Caco-2 (cell line): ENCODE data around the gene SEC61A2. TPM values are rescaled to one million over a fixed set of nuclear protein-coding genes. Genes with fewer than 3 reads are reported as not detected.

ENCODE experiments used
- BruUV-seq: library from RNA; stranded (reverse); fragments of 400-500 nt; replicated peaks from 2 replicates; lab custom pipeline; 2021; lab: Mats Ljungman, UMichigan
- CTCF ChIA-PET: fragments of 300-600 bp; sonication (Branson Sonifier 250); formaldehyde crosslinking; loops from one replicate; lab custom pipeline; 2022; ENCODE audit warnings: antibody characterized with exemption; lab: Charles Lee
- POLR2A ChIA-PET: fragments of 300-600 bp; sonication (Branson Sonifier 250); formaldehyde crosslinking; loops from one replicate; lab custom pipeline; 2022; ENCODE audit warnings: antibody characterized with exemption; lab: Charles Lee
- DNase-seq, 2 experiments: peaks; one replicate each; pipeline versions ENCODE4 v3.0.0 to v3.0.0-alpha.2; 2020 to 2022
- H3K27me3 ChIP-seq: replicated peaks from 2 replicates; pipeline ENCODE4 v1.6.0; 2011; ENCODE audit warnings: low read length; ENCODE audit not compliant: control insufficient read depth, insufficient read depth
- H3K36me3 ChIP-seq: 2 replicates; pipeline ENCODE4 v1.5.1; 2011; ENCODE audit warnings: low read length; ENCODE audit not compliant: control insufficient read depth, insufficient read depth
- H3K4me1 ChIP-seq: fragments of 250-450 bp; sonication (Bioruptor Pico); 2 replicates; pipeline ENCODE4 v1.5.1; 2020; ENCODE audit warnings: mild to moderate bottlenecking
- H3K4me3 ChIP-seq: 2 replicates; pipeline ENCODE4 v1.5.1; 2011; ENCODE audit warnings: low read depth, mild to moderate bottlenecking, control low read depth, low read length
- H3K9me3 ChIP-seq: fragments of 250-450 bp; sonication (Bioruptor Pico); 2 replicates; pipeline ENCODE4 v1.5.1; 2020; ENCODE audit warnings: mild to moderate bottlenecking, moderate library complexity
- H3K27ac Mint-ChIP-seq: one replicate; pipeline ENCODE4 v1.8.0; 2022; ENCODE audit warnings: mixed read lengths; ENCODE audit not compliant: unreplicated experiment
- H3K27me3 Mint-ChIP-seq: one replicate; pipeline ENCODE4 v1.8.0; 2022; ENCODE audit warnings: mixed read lengths; ENCODE audit not compliant: insufficient read depth, unreplicated experiment
- H3K36me3 Mint-ChIP-seq: one replicate; pipeline ENCODE4 v1.8.0; 2022; ENCODE audit warnings: mild to moderate bottlenecking, mixed read lengths; ENCODE audit not compliant: insufficient read depth, unreplicated experiment
- H3K4me1 Mint-ChIP-seq: one replicate; pipeline ENCODE4 v1.8.0; 2022; ENCODE audit warnings: low read depth, mixed read lengths; ENCODE audit not compliant: unreplicated experiment
- H3K4me3 Mint-ChIP-seq: one replicate; pipeline ENCODE4 v1.8.0; 2022; ENCODE audit warnings: mild to moderate bottlenecking, moderate library complexity, mixed read lengths; ENCODE audit not compliant: unreplicated experiment
- H3K9me3 Mint-ChIP-seq: one replicate; pipeline ENCODE4 v1.8.0; 2022; ENCODE audit warnings: mixed read lengths; ENCODE audit not compliant: unreplicated experiment
- intact Hi-C: fragments of 100-400 bp; cut with micrococcal nuclease; formaldehyde crosslinking; loops from one replicate; pipeline ENCODE4 v1.10.0; 2022; ENCODE audit not compliant: unreplicated experiment
- total RNA-seq: library from RNA; stranded (reverse); gene quantifications from 2 replicates; pipeline ENCODE4 v1.2.3, GENCODE V29; 2022
- TF ChIP-seq, protein P1 (sequence below), 2 experiments: fragments of 200-600 bp in 1 of 2; IDR thresholded peaks; 1 replicate in 1 of 2; 2 replicates in 1 of 2; pipeline versions ENCODE4 v1.5.1 to v1.8.0; 2011 to 2022; ENCODE audit warnings: antibody characterized with exemption in 1 of 2, control low read depth in 1 of 2, inconsistent platforms in 1 of 2, low read depth in 1 of 2, low read length in 1 of 2, mild to moderate bottlenecking in 1 of 2, moderate library complexity in 1 of 2; ENCODE audit not compliant: insufficient read depth in 1 of 2, severe bottlenecking in 1 of 2, unreplicated experiment in 1 of 2

SEC61A2 gene
- total RNA-seq, 1 experiment from 2014 or later: 34.1 TPM

DNA sequence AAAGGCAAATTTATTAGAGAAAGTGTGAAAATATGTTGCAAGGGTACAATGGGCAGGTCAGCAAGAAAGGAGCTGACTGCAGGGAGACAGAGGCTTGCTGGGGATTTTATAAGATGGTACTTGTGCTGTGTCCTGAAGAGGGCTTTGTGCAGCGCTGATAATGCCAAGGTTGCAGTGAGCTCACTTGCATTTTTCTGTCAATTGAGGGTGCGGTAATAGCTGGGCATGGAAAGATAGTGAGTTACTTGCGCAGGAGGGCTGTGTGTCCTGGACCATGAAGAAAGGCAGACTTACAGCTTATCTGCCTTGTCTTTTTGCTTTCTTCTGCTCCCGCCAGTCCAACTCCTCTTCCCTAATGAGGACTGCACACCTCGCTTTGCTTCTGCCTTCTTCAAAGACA is 79.0 kb downstream of the SEC61A2 start:
- CTCF ChIA-PET: no interaction called here
- POLR2A ChIA-PET: interaction anchor here (0.5 kb wide), 1 partner anchor 19 kb away, joined by 3 read pairs; no protein-coding TSS in a partner anchor
- H3K36me3 ChIP-seq: no peaks in the 10 kb centered on the region; the same call in 1 of the 2 replicates

DNA sequence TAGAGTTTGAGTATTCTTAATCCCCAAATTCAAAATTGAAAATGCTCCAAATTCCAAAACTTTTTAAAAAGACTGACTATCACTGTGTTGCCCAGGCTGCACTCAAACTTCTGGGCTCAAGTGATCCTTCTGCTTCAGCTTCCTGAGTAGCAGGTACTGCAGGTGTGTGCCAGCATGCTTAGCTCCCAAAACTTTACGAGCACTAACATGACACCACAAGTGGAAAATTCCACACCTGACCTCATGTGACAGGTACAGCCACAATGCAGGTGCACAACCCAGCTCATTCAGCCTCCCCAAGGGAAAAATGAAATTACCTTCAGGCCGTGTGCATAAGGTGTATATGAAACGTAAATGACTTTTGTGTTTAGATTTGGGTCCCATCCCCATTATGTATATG is 83.0 kb downstream of the SEC61A2 start:
- Histone ChIP-seq H3K4me1 (no peaks in the 10 kb centered on the region), H3K9me3 (no peaks in the 10 kb centered on the region), H3K27me3 (no peaks in the 10 kb centered on the region), H3K4me3 (no peak overlapping the region), H3K36me3 (no peaks in the 10 kb centered on the region; the same call in 1 of the 2 replicates)
- H3K27me3 Mint-ChIP-seq: no peaks in the 10 kb centered on the region
- intact Hi-C loops: loop anchor here (5.0 kb wide), 1 partner anchor 500 kb away; no protein-coding TSS in a partner anchor
- no TSS peak for BruUV-seq
- CTCF ChIA-PET: no interaction called here
- no peaks in the 10 kb centered on the region for H3K4me1 Mint-ChIP-seq
- TF ChIP-seq, protein P1, sequence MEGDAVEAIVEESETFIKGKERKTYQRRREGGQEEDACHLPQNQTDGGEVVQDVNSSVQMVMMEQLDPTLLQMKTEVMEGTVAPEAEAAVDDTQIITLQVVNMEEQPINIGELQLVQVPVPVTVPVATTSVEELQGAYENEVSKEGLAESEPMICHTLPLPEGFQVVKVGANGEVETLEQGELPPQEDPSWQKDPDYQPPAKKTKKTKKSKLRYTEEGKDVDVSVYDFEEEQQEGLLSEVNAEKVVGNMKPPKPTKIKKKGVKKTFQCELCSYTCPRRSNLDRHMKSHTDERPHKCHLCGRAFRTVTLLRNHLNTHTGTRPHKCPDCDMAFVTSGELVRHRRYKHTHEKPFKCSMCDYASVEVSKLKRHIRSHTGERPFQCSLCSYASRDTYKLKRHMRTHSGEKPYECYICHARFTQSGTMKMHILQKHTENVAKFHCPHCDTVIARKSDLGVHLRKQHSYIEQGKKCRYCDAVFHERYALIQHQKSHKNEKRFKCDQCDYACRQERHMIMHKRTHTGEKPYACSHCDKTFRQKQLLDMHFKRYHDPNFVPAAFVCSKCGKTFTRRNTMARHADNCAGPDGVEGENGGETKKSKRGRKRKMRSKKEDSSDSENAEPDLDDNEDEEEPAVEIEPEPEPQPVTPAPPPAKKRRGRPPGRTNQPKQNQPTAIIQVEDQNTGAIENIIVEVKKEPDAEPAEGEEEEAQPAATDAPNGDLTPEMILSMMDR (IDR thresholded peaks at IDR 0.05; ENCODE audit: insufficient read depth in 1 of 2, low read depth in 1 of 2, low read length in 1 of 2, severe bottlenecking in 1 of 2, unreplicated experiment in 1 of 2): no peak
- H3K36me3 Mint-ChIP-seq: peaks cover 84% of the 10 kb centered on the region
- no peaks in the 10 kb centered on the region for H3K9me3 Mint-ChIP-seq
- DNase-seq: no peak
- no peak overlapping the region for H3K27ac Mint-ChIP-seq
- H3K4me3 Mint-ChIP-seq: no peak overlapping the region
- POLR2A ChIA-PET: no interaction called here

More for the DNA sequence above, 79.0 kb downstream of the SEC61A2 start:
- H3K27ac Mint-ChIP-seq: no peak overlapping the region
- intact Hi-C loops: no loop called here
- no peaks in the 10 kb centered on the region for H3K27me3 Mint-ChIP-seq
- H3K9me3 Mint-ChIP-seq: no peaks in the 10 kb centered on the region
- H3K27me3 ChIP-seq: no peaks in the 10 kb centered on the region
- no TSS peak for BruUV-seq
- H3K4me3 Mint-ChIP-seq: no peak overlapping the region
- no peak overlapping the region for H3K4me3 ChIP-seq
- peaks cover 74% of the 10 kb centered on the region for H3K36me3 Mint-ChIP-seq
- H3K4me1 ChIP-seq: no peaks in the 10 kb centered on the region
- DNase-seq: no peak
- TF ChIP-seq, protein P1 (IDR thresholded peaks at IDR 0.05; ENCODE audit: insufficient read depth in 1 of 2, low read depth in 1 of 2, low read length in 1 of 2, severe bottlenecking in 1 of 2, unreplicated experiment in 1 of 2): no peak
- no peaks in the 10 kb centered on the region for H3K9me3 ChIP-seq
- no peaks in the 10 kb centered on the region for H3K4me1 Mint-ChIP-seq

DNA sequence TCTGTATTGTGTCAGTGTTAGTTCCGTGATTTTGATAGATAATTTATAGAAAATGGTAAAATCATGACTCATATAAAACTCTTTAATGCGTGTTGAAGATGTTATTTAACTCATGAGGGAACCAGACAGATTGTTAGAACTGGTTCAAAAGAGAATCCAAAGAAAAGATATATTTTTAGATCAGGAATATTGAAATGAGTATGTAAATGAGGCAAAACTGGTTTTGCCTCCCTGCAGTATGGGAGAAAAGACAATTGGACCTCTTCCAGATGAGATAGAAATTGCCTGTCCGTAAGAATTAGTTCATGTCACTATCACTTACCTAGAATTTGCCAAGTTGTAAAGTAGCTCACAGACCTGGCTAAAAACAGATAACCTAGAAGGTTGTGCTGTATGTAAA is 84.1 kb downstream of the SEC61A2 start:
- Histone ChIP-seq H3K36me3 (peaks cover 1% of the 10 kb centered on the region), H3K4me3 (no peak overlapping the region), H3K4me1 (no peaks in the 10 kb centered on the region), H3K27me3 (no peaks in the 10 kb centered on the region), H3K9me3 (no peaks in the 10 kb centered on the region)
- CTCF ChIA-PET: interaction anchor here (0.7 to 1.3 kb wide), 2 partner anchors 15 to 18 kb away, joined by 3 read pairs; partner anchors contain the start of genes CDC123 and NUDT5
- POLR2A ChIA-PET: no interaction called here
- no peak overlapping the region for H3K4me3 Mint-ChIP-seq
- intact Hi-C loops: loop anchor here (5.0 kb wide), 1 partner anchor 499 kb away; no protein-coding TSS in a partner anchor
- peaks cover 83% of the 10 kb centered on the region for H3K36me3 Mint-ChIP-seq
- TF ChIP-seq, protein P1 (IDR thresholded peaks at IDR 0.05; ENCODE audit: insufficient read depth in 1 of 2, low read depth in 1 of 2, low read length in 1 of 2, severe bottlenecking in 1 of 2, unreplicated experiment in 1 of 2): no peak
- no peak overlapping the region for H3K27ac Mint-ChIP-seq
- no peaks in the 10 kb centered on the region for H3K9me3 Mint-ChIP-seq
- no peak for DNase-seq
- no TSS peak for BruUV-seq
- H3K4me1 Mint-ChIP-seq: no peaks in the 10 kb centered on the region
- no peaks in the 10 kb centered on the region for H3K27me3 Mint-ChIP-seq
